Ramos (cell line): ENCODE results near the gene NXPE1.

Source experiments
- in situ Hi-C: fragments of 300-500 bp; cut with MboI; formaldehyde crosslinking; loops from one replicate; pipeline ENCODE4 v1.14.3; 2022; ENCODE audit warnings: low sequenced_read_pairs; ENCODE audit not compliant: unreplicated experiment

The NXPE1 gene

GRCh38 chr11:114564831-114565230, 5.2 kb upstream of the NXPE1 start:
- in situ Hi-C loops, result no loop called here

GRCh38 chr11:114563077-114563476, 3.4 kb upstream of the NXPE1 start:
- in situ Hi-C loops, result no loop called here

- in situ Hi-C loops, result no loop called here
Observed at GRCh38 chr11:114562166-114562916, 2.7 kb upstream of the NXPE1 start.

GRCh38 chr11:114556135-114556534, 3.5 kb downstream of the NXPE1 start:
- in situ Hi-C loops, result no loop called here

- in situ Hi-C loops, result no loop called here
Observed at GRCh38 chr11:114553642-114554041, 6.0 kb downstream of the NXPE1 start.

GRCh38 chr11:114551060-114551459, 8.6 kb downstream of the NXPE1 start:
- in situ Hi-C loops, result no loop called here

- in situ Hi-C loops, result no loop called here
Observed at GRCh38 chr11:114525682-114526081, 34.0 kb downstream of the NXPE1 start.

GRCh38 chr11:114524122-114524521, 35.6 kb downstream of the NXPE1 start:
- in situ Hi-C loops, result no loop called here

- in situ Hi-C loops, result no loop called here
Observed at GRCh38 chr11:114522818-114523217, 36.9 kb downstream of the NXPE1 start.

GRCh38 chr11:114511538-114511937, 48.1 kb downstream of the NXPE1 start:
- in situ Hi-C loops, result no loop called here

- in situ Hi-C loops, result no loop called here
Observed at GRCh38 chr11:114511079-114511478, 48.6 kb downstream of the NXPE1 start.

GRCh38 chr11:114501901-114502300, 57.8 kb downstream of the NXPE1 start:
- in situ Hi-C loops, result no loop called here

GRCh38 chr11:114499756-114500155, 59.9 kb downstream of the NXPE1 start:
- in situ Hi-C loops, result no loop called here

- in situ Hi-C loops, result no loop called here
Observed at GRCh38 chr11:114496915-114497314, 62.8 kb downstream of the NXPE1 start.

- in situ Hi-C loops, result no loop called here
Observed at GRCh38 chr11:114483929-114484328, 75.8 kb downstream of the NXPE1 start.

GRCh38 chr11:114482114-114482513, 77.6 kb downstream of the NXPE1 start:
- in situ Hi-C loops, result no loop called here

- in situ Hi-C loops, result no loop called here
Observed at GRCh38 chr11:114479331-114479730, 80.3 kb downstream of the NXPE1 start.

GRCh38 chr11:114478768-114479167, 80.9 kb downstream of the NXPE1 start:
- in situ Hi-C loops, result no loop called here

- in situ Hi-C loops, result no loop called here
Observed at GRCh38 chr11:114478001-114478410, 81.7 kb downstream of the NXPE1 start.

GRCh38 chr11:114472661-114473060, 87.0 kb downstream of the NXPE1 start:
- in situ Hi-C loops, result no loop called here
